Measurements from ENCODE around the gene RSL1D1.

Gene RSL1D1

DNA sequence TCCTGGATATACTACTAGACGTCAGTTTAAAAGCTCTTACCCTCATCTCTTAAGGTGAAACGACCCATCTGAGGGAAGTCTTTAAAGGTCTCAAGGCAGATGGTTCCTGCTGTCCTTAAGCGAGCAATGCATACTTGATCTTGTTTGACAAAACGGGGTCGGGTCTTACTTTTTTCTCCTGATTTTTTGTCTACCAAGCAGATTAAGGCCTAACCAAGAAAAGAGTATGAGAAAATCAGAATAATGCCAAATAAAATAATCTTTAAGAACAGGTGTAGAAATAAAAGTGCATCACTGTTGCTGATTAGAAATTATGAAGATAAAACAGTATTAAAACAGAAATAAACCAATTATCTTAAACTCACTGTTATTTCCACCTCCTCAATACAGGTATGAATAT, 24.4 kb upstream of the RSL1D1 start:
- no peak overlapping the region for H3K4me3 ChIP-seq (ENCODE audit: low read depth, low read length)
- H3K4me1 ChIP-seq (ENCODE audit: control insufficient read depth, insufficient read depth, low read length), result no peaks in the 10 kb centered on the region
- H3K9ac ChIP-seq (ENCODE audit: low read depth, low read length), result no peak overlapping the region
- H3K27me3 ChIP-seq (ENCODE audit: control insufficient read depth, insufficient read depth, low read length), result no peaks in the 10 kb centered on the region
- H3K9me3 ChIP-seq (ENCODE audit: control insufficient read depth, insufficient read depth, low read length), result no peaks in the 10 kb centered on the region
- H3K36me3 ChIP-seq (ENCODE audit: control insufficient read depth, insufficient read depth, low read length), result peaks cover 26% of the 10 kb centered on the region

DNA sequence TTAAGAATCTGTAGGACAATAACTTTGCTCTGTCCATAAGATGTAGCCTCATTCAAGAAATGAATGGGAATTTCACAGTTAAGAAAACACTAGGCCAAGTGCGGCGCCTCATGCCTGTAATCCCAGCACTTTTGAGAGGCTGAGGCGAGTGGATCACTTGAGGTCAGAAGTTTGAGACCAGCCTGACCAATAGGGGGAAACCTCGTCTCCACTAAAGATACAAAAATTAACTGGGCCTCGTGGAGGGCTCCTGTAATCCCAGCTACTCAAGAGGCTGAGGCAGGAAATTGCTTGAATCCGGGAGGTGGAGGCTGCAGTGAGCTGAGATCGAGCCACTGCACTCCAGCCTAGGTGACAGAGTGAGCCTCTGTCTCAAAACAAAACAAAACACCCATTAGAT, 19.9 kb upstream of the RSL1D1 start:
- Histone ChIP-seq H3K9ac (ENCODE audit: low read depth, low read length) (no peak overlapping the region), H3K4me1 (ENCODE audit: control insufficient read depth, insufficient read depth, low read length) (no peaks in the 10 kb centered on the region), H3K27me3 (ENCODE audit: control insufficient read depth, insufficient read depth, low read length) (no peaks in the 10 kb centered on the region), H3K9me3 (ENCODE audit: control insufficient read depth, insufficient read depth, low read length) (no peaks in the 10 kb centered on the region), H3K36me3 (ENCODE audit: control insufficient read depth, insufficient read depth, low read length) (peaks cover 9% of the 10 kb centered on the region), H3K4me3 (ENCODE audit: low read depth, low read length) (no peak overlapping the region)

DNA sequence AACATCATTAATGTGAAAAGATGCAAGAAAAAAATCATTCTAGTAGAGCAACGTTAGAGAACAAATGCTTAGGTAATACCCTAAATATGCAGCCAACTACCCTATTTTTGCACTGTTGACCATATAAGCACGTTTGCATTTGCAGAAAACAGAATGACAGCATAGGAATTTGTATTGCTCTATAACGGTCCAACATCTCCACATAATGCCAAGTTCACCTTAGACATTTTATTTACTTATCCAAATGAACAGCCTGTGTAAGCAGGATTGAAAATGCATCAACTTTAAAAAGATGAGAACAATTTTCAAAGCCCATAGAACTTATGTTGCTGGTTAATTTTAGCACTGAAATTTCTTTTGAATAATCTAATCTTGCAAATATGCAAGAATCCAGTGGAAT, 19.1 kb upstream of the RSL1D1 start:
- Histone ChIP-seq H3K36me3 (ENCODE audit: control insufficient read depth, insufficient read depth, low read length) (peaks cover 7% of the 10 kb centered on the region), H3K4me3 (ENCODE audit: low read depth, low read length) (no peak overlapping the region), H3K4me1 (ENCODE audit: control insufficient read depth, insufficient read depth, low read length) (no peaks in the 10 kb centered on the region)

DNA sequence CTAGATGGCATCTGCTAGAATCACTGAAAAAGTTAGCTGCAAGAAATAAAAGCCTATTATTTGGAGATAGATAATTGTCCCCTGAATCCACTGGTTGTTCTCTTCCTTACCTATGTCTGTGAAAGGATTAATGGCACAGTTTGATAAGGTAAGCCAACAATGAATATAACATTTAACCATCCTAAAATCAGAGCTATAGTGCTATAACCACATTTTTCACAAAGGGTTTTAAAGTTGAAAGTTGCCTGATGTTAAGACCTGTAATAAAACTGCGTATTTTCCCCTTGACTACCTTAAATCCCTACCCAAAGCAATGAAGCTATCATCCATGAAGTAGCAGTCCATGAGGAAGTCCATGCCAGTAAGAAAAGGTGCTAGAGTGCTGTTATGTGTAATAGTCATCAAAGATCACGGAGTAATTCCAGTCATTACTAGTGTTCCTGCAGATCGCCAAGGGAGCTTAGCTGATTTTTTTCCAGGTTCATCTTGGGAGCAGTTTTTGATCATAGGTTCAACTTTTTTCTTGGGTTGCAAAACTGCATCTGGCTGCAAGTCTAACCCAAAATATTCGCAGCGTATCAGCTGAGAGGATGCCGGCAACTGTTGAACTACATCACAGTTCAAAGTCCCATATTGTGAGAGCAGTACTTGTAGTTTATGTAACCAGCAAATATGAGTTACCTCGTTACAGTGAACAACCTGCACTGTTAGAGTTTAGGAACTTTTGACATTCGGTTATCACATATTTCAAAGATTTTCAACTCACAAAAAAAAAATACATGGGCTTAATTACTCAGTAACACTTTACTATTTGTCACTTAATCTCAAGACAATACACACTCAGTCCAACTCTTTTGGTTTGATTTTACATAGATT, 18.2 kb upstream of the RSL1D1 start:
- no peaks in the 10 kb centered on the region for H3K9me3 ChIP-seq (ENCODE audit: control insufficient read depth, insufficient read depth, low read length)
- no peaks in the 10 kb centered on the region for H3K27me3 ChIP-seq (ENCODE audit: control insufficient read depth, insufficient read depth, low read length)
- no peak overlapping the region for H3K9ac ChIP-seq (ENCODE audit: low read depth, low read length)
- no peak overlapping the region for H3K4me3 ChIP-seq (ENCODE audit: low read depth, low read length)
- H3K4me1 ChIP-seq (ENCODE audit: control insufficient read depth, insufficient read depth, low read length), result no peaks in the 10 kb centered on the region
- H3K36me3 ChIP-seq (ENCODE audit: control insufficient read depth, insufficient read depth, low read length), result peaks cover 6% of the 10 kb centered on the region

More for the DNA sequence above, 19.1 kb upstream of the RSL1D1 start:
- H3K9me3 ChIP-seq (ENCODE audit: control insufficient read depth, insufficient read depth, low read length), result no peaks in the 10 kb centered on the region
- no peak overlapping the region for H3K9ac ChIP-seq (ENCODE audit: low read depth, low read length)
- H3K27me3 ChIP-seq (ENCODE audit: control insufficient read depth, insufficient read depth, low read length), result no peaks in the 10 kb centered on the region

DNA sequence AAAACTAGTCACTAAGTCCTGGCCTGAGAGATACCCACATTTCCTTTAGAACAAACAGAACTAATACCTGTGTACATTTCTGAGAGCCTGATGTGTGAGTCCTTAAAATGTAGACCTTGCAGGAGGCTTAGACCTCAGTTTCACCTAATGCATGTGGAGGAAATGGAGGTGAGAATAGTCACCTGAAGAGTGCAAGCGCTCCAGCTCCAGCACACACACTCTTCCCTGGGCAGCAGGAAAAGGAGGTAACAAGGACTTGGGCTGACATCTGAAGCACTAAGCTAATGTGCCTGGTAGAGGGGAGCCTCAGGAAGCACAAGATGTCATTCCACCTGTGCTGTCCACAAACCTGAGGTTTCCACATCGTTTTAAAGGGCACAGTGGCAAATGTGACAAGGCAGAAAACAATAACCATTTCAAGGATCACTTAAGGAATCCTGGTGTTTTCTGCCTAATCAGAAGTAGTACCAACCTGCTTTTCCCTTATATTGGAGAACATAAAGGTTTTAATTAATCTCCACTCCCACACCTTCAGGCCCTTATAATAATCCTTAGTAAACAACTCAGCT, 17.2 kb upstream of the RSL1D1 start:
- H3K9me3 ChIP-seq (ENCODE audit: control insufficient read depth, insufficient read depth, low read length), result no peaks in the 10 kb centered on the region
- H3K27me3 ChIP-seq (ENCODE audit: control insufficient read depth, insufficient read depth, low read length), result no peaks in the 10 kb centered on the region
- no peak overlapping the region for H3K9ac ChIP-seq (ENCODE audit: low read depth, low read length)
- no peak overlapping the region for H3K4me3 ChIP-seq (ENCODE audit: low read depth, low read length)
- no peaks in the 10 kb centered on the region for H3K4me1 ChIP-seq (ENCODE audit: control insufficient read depth, insufficient read depth, low read length)
- H3K36me3 ChIP-seq (ENCODE audit: control insufficient read depth, insufficient read depth, low read length), result peaks cover 6% of the 10 kb centered on the region

DNA sequence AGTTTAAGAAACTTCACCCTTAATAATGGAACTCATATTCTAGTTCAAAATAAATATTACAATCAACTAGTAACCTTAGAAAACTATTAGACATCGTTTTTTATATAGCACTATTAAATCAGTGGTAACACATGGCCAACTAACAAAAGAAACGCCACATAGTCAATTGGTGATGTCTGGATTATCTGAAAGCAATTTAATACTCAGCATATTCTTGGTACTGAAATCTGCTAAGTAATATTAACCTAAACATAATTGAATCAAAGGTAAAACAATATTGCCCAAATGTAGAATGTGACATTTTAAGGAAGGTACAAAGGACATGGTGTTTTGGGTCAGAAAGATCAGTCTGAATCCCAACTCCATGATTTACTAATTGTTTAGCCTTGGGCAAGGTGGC, 11.1 kb upstream of the RSL1D1 start:
- Histone ChIP-seq H3K4me1 (ENCODE audit: control insufficient read depth, insufficient read depth, low read length) (no peaks in the 10 kb centered on the region), H3K4me3 (ENCODE audit: low read depth, low read length) (no peak overlapping the region), H3K9me3 (ENCODE audit: control insufficient read depth, insufficient read depth, low read length) (no peaks in the 10 kb centered on the region), H3K27me3 (ENCODE audit: control insufficient read depth, insufficient read depth, low read length) (no peaks in the 10 kb centered on the region), H3K36me3 (ENCODE audit: control insufficient read depth, insufficient read depth, low read length) (no peaks in the 10 kb centered on the region), H3K9ac (ENCODE audit: low read depth, low read length) (no peak overlapping the region)

DNA sequence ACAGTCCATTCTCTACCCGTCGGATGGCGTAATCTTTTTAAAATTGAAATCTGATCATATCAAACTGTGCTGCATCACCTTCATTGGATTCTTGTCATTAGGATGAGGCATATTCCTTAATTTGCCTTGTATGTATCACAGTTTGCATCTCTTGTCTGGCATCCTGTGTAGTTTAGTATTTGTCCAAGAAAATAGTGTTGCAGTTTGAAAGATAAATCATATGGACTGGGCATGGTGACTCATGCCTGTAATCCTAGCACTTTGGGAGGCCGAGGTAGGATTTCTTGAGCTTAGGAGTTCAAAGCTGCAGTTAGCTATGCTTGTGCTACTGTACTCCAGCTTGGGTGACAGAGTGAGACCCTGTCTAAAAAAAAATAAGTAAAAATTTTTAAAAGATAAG, 5.8 kb upstream of the RSL1D1 start:
- no peaks in the 10 kb centered on the region for H3K36me3 ChIP-seq (ENCODE audit: control insufficient read depth, insufficient read depth, low read length)
- no peak overlapping the region for H3K9ac ChIP-seq (ENCODE audit: low read depth, low read length)
- H3K27me3 ChIP-seq (ENCODE audit: control insufficient read depth, insufficient read depth, low read length), result no peaks in the 10 kb centered on the region
- H3K4me3 ChIP-seq (ENCODE audit: low read depth, low read length), result no peak overlapping the region
- H3K9me3 ChIP-seq (ENCODE audit: control insufficient read depth, insufficient read depth, low read length), result no peaks in the 10 kb centered on the region
- no peaks in the 10 kb centered on the region for H3K4me1 ChIP-seq (ENCODE audit: control insufficient read depth, insufficient read depth, low read length)

DNA sequence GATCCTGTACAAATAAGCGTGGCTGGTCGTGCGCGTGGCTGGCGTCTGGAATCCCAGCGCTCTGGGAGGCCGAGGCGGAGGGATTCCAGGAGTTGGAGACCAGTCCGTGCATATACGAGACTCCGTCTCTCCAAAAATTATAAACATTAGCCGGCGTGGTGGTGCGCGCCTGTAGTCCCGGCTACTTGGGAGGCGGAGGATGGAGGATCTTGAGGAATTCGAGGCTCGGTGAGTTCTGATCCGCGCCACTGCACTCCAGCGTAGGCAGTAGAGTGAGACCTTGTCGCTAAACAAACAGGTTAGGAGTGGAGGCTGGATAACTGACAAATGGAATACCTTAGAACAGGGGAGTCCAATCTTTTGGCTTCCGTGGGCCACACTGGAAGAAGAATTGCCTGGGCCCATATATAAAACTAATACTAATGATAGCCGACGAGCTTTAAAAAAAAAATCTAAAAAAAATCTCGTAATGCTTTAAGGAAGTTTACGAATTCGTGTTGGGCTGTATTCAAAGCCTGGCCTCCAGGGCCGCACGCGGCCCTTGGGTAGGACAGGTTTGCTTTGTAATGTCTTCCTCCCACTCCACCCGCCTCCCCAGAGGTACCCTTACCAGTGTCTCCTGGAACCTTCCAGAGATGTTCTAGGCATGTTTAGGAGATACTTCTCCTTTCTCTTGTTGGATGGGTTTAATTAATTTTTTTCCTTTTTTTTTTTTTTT, 909 bp upstream of the RSL1D1 start:
- Histone ChIP-seq H3K36me3 (ENCODE audit: control insufficient read depth, insufficient read depth, low read length) (peaks cover 21% of the 10 kb centered on the region), H3K9me3 (ENCODE audit: control insufficient read depth, insufficient read depth, low read length) (no peaks in the 10 kb centered on the region), H3K9ac (ENCODE audit: low read depth, low read length) (peak overlapping the region; percentile 98), H3K4me1 (ENCODE audit: control insufficient read depth, insufficient read depth, low read length) (no peaks in the 10 kb centered on the region), H3K27me3 (ENCODE audit: control insufficient read depth, insufficient read depth, low read length) (no peaks in the 10 kb centered on the region), H3K4me3 (ENCODE audit: low read depth, low read length) (peak overlapping the region; percentile 99)

DNA sequence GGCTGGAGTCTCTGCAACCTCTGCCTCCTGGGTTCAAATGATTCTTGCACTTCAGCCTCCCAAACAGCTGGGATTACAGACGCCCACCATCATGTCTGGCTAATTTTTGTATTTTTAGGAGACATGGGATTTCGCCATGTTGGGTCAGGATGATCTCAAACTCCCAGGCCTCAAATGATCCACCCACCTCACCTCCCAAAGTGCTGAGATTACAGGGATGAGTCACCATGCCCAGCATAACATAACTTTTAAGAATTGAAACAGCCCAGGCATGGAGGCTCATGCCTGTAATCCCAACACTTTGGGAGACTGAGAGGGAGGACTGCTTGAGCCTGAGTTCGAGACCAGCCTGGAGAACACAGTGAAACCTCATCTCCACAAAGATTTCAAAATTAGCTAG, 2.5 kb downstream of the RSL1D1 start:
- Histone ChIP-seq H3K36me3 (ENCODE audit: control insufficient read depth, insufficient read depth, low read length) (peaks cover 48% of the 10 kb centered on the region), H3K27me3 (ENCODE audit: control insufficient read depth, insufficient read depth, low read length) (no peaks in the 10 kb centered on the region), H3K4me1 (ENCODE audit: control insufficient read depth, insufficient read depth, low read length) (no peaks in the 10 kb centered on the region), H3K9ac (ENCODE audit: low read depth, low read length) (no peak overlapping the region), H3K9me3 (ENCODE audit: control insufficient read depth, insufficient read depth, low read length) (no peaks in the 10 kb centered on the region), H3K4me3 (ENCODE audit: low read depth, low read length) (no peak overlapping the region)

DNA sequence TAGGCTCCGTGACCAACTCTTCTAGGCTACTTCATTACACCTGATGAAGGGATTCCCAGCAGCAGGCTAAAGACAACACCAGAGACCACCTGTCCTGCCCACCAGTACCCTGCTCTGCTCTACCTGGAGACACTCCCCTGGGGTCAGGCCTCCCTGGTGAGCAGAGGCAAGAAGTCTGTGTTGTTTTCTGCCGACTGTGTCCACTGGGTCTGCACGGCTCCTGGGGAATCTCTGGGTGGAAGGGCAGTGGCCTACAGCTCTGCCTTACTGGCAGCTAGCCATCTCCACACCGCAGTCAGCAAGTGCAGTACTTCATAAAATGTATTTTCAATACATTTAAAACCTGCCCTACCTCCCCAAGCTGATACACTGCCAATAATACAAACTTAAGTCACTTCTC, 6.8 kb downstream of the RSL1D1 start:
- H3K9ac ChIP-seq (ENCODE audit: low read depth, low read length), result no peak overlapping the region
- H3K36me3 ChIP-seq (ENCODE audit: control insufficient read depth, insufficient read depth, low read length), result peaks cover 71% of the 10 kb centered on the region

DNA sequence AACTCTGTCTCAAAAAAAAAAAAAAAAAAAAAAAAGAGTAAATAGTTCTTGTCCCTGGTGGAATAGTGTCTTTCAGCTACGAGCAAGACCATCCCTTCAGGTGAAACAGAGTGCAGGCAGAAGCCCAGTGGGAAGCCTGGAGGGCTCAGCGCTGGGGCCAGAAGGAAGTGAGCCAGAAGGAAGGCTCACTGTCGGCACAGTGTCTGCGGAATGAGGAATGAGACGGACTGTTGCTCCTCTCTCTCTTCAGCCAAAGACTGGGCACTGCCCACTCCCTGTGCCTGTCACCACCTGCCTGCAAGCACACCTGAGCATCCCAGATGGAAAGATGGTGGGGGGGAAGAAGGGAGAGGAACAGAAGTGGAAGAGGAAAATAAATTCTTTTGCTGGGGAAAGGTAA, 7.5 kb downstream of the RSL1D1 start:
- Histone ChIP-seq H3K9ac (ENCODE audit: low read depth, low read length) (no peak overlapping the region), H3K9me3 (ENCODE audit: control insufficient read depth, insufficient read depth, low read length) (no peaks in the 10 kb centered on the region), H3K27me3 (ENCODE audit: control insufficient read depth, insufficient read depth, low read length) (no peaks in the 10 kb centered on the region), H3K36me3 (ENCODE audit: control insufficient read depth, insufficient read depth, low read length) (peaks cover 74% of the 10 kb centered on the region), H3K4me1 (ENCODE audit: control insufficient read depth, insufficient read depth, low read length) (no peaks in the 10 kb centered on the region), H3K4me3 (ENCODE audit: low read depth, low read length) (no peak overlapping the region)

More for the DNA sequence above, 6.8 kb downstream of the RSL1D1 start:
- Histone ChIP-seq H3K4me3 (ENCODE audit: low read depth, low read length) (no peak overlapping the region), H3K9me3 (ENCODE audit: control insufficient read depth, insufficient read depth, low read length) (no peaks in the 10 kb centered on the region), H3K4me1 (ENCODE audit: control insufficient read depth, insufficient read depth, low read length) (no peaks in the 10 kb centered on the region), H3K27me3 (ENCODE audit: control insufficient read depth, insufficient read depth, low read length) (no peaks in the 10 kb centered on the region)

DNA sequence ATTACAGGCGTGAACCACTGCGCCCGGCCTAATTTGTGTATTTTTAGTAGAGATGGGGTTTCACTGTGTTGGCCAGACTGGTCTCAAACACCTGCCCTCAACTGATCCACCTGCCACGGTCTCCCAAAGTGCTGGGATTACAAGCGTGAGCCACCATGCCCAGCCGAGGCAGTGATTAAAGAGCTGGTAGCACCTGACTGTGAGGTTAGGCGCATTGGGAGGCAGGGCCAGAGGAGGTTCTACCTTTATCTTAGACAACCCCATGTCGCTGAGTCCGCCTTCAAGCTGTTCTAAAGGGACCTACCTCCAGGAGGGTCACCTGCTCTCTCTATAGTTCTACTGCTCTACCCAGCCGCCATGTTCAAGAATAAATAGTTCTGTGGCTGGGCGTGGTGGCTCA, 8.1 kb downstream of the RSL1D1 start:
- Histone ChIP-seq H3K4me3 (ENCODE audit: low read depth, low read length) (no peak overlapping the region), H3K36me3 (ENCODE audit: control insufficient read depth, insufficient read depth, low read length) (peaks cover 74% of the 10 kb centered on the region), H3K4me1 (ENCODE audit: control insufficient read depth, insufficient read depth, low read length) (no peaks in the 10 kb centered on the region), H3K9me3 (ENCODE audit: control insufficient read depth, insufficient read depth, low read length) (no peaks in the 10 kb centered on the region), H3K9ac (ENCODE audit: low read depth, low read length) (no peak overlapping the region), H3K27me3 (ENCODE audit: control insufficient read depth, insufficient read depth, low read length) (no peaks in the 10 kb centered on the region)
